Body of pancreas (tissue), 4 donors: ENCODE data around the gene POLDIP3.

ENCODE experiments used
- POLR2A ChIP-seq, 3 donors: fragments of 450-650 bp; IDR thresholded peaks; one replicate each; pipeline ENCODE4 v1.6.1; 2016; ENCODE audit warnings: antibody characterized with exemption in 3 of 3, mild to moderate bottlenecking in 2 of 3
- TF ChIP-seq, protein P1 (sequence below), 7 experiments: fragments of 450-650 bp in 4 of 7; fragments of 200-600 bp in 3 of 7; sonication (generic) in 3 of 7; IDR thresholded peaks; one replicate each; pipeline ENCODE4 v1.5.1; 2016 to 2019; ENCODE audit warnings: antibody characterized with exemption in 7 of 7

DNA sequence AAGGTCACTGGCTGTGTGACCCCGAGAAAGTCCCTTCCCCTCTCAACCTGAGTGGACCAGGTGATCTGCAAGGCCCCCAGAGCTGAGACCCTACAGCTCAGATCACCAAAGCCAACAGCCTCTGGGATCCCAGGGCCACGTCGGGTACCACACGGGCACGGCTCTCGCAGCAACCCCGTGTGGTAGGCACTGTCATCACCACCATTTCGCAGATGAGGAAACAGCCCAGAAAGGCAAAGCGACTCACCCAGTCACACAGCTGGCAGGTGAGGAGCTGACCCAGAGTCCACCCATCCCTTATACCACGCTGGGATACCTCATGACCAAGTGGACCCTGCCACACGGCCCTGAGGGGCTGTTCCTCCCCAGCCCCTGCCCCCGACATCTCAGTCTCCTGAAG is 22.9 kb upstream of the POLDIP3 start:
- TF ChIP-seq, protein P1, sequence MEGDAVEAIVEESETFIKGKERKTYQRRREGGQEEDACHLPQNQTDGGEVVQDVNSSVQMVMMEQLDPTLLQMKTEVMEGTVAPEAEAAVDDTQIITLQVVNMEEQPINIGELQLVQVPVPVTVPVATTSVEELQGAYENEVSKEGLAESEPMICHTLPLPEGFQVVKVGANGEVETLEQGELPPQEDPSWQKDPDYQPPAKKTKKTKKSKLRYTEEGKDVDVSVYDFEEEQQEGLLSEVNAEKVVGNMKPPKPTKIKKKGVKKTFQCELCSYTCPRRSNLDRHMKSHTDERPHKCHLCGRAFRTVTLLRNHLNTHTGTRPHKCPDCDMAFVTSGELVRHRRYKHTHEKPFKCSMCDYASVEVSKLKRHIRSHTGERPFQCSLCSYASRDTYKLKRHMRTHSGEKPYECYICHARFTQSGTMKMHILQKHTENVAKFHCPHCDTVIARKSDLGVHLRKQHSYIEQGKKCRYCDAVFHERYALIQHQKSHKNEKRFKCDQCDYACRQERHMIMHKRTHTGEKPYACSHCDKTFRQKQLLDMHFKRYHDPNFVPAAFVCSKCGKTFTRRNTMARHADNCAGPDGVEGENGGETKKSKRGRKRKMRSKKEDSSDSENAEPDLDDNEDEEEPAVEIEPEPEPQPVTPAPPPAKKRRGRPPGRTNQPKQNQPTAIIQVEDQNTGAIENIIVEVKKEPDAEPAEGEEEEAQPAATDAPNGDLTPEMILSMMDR (IDR thresholded peaks at IDR 0.05), result no peak
- TF ChIP-seq POLR2A (IDR thresholded peaks at IDR 0.05), result no peak
